IPS-20b (cell line): ENCODE measurements around the gene SGO1.

Experiments used
- H3K27ac ChIP-seq: one replicate; pipeline ENCODE4 v1.5.1; 2013; ENCODE audit warnings: low read length
- H3K27me3 ChIP-seq: 2 replicates; pipeline ENCODE4 v1.6.1; 2013; ENCODE audit warnings: mild to moderate bottlenecking, low read length, inconsistent platforms; ENCODE audit not compliant: insufficient read depth
- H3K36me3 ChIP-seq: 2 replicates; pipeline ENCODE4 v1.6.1; 2013; ENCODE audit warnings: low read depth, mild to moderate bottlenecking, inconsistent platforms, low read length, moderate library complexity; ENCODE audit not compliant: insufficient read depth
- H3K4me1 ChIP-seq: 2 replicates; pipeline ENCODE4 v1.6.1; 2013; ENCODE audit warnings: mild to moderate bottlenecking, control low read depth, inconsistent platforms, low read length, moderate library complexity; ENCODE audit not compliant: insufficient read depth
- H3K4me3 ChIP-seq: 2 replicates; pipeline ENCODE4 v1.5.1; 2013; ENCODE audit warnings: mild to moderate bottlenecking, low read length, inconsistent platforms
- H3K9ac ChIP-seq: 2 replicates; pipeline ENCODE4 v1.6.1; 2013; ENCODE audit warnings: low read depth, mild to moderate bottlenecking, inconsistent platforms, low read length, moderate library complexity
- H3K9me3 ChIP-seq: 2 replicates; pipeline ENCODE4 v1.6.1; 2013; ENCODE audit warnings: mild to moderate bottlenecking, low read depth, low read length, inconsistent platforms; ENCODE audit not compliant: insufficient read depth

The SGO1 gene

DNA sequence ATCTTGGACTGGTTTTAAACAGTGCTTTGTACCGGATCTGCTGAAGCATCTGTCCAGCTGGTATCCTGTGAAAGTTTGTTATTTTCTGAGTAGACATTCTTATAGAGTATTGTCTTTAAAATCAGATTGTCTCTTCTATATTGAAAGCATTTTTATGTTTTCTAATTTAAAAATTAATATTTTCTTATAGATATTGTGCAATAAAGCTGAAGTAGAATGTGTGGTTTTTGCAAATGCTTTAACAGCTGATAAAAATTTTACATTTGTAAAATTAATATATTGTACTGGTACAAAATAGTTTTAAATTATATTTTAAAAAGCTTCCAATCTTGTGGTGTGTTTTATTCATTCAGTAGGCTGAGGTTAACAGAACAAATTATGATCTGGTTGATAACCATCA, 31.9 kb downstream of the SGO1 start:
- H3K4me3 ChIP-seq, result no peak overlapping the region
- H3K36me3 ChIP-seq, result peaks cover 26% of the 10 kb centered on the region

DNA sequence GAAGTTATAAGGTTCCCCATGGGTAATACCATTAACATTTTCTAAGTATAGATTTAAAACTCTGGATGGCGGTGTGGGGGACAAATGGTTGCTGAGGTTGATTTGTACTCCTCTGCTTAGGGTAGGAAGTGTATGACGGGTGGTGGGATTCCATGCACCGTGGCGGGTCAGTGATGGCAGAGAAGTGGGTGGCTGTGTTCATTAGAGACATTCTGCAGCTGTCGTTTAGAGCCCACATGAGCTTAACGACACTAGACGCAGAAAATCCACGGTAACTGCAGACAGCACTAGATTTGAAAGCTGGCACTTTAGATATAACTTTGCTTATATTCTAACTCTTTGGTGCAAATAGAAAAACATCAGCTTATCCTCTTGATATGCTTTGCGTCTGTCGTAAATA, 37.5 kb downstream of the SGO1 start:
- Histone ChIP-seq H3K27me3 (no peaks in the 10 kb centered on the region), H3K4me3 (no peak overlapping the region), H3K4me1 (no peaks in the 10 kb centered on the region), H3K27ac (no peak overlapping the region), H3K36me3 (no peaks in the 10 kb centered on the region; the same call in 1 of the 2 replicates), H3K9ac (no peak overlapping the region), H3K9me3 (no peaks in the 10 kb centered on the region)

More for the DNA sequence above, 31.9 kb downstream of the SGO1 start:
- H3K4me1 ChIP-seq, result no peaks in the 10 kb centered on the region
- H3K27ac ChIP-seq, result no peak overlapping the region
- no peak overlapping the region for H3K9ac ChIP-seq
- no peaks in the 10 kb centered on the region for H3K27me3 ChIP-seq
- no peaks in the 10 kb centered on the region for H3K9me3 ChIP-seq

DNA sequence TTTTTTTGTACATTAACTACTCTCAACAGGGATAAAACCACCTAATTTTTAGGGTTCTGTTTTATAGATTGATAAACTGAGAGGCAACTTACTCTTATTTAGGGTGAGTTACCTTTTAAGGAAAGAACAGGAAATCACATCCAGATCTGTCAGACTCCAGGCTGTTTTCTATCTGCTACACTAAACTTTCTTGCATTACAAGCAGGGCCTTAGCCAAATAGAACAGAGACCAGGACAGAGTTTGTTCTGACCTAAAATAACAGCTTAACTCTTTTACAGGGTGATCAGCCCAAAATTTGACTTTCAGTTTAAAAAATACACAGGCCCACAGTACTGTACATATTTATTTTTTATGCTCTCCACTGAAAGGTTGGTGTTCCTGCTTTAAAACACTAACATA, 38.6 kb downstream of the SGO1 start:
- no peaks in the 10 kb centered on the region for H3K9me3 ChIP-seq
- H3K9ac ChIP-seq, result no peak overlapping the region
- H3K4me3 ChIP-seq, result no peak overlapping the region
- H3K27me3 ChIP-seq, result no peaks in the 10 kb centered on the region
- H3K27ac ChIP-seq, result no peak overlapping the region
- no peaks in the 10 kb centered on the region for H3K4me1 ChIP-seq
- no peaks in the 10 kb centered on the region for H3K36me3 ChIP-seq

DNA sequence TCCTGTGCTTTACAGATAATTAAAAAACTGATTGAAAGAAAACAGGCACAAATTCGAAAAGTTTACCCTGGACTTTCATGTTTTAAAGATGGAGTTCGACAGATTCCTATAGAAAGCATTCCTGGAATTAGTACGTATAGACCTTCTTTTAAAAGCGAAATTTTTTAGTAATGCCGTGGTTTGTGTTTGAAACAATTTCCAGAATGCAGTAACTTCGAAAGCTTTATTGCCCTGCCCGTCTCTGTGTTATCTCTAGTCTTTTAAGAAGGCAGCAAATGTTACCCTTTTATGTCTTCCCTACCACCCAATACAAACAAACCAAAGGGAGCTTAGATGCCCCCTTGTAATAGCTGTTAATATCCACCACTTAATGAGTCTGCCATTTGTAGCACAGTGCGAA, 39.7 kb downstream of the SGO1 start:
- no peak overlapping the region for H3K27ac ChIP-seq

DNA sequence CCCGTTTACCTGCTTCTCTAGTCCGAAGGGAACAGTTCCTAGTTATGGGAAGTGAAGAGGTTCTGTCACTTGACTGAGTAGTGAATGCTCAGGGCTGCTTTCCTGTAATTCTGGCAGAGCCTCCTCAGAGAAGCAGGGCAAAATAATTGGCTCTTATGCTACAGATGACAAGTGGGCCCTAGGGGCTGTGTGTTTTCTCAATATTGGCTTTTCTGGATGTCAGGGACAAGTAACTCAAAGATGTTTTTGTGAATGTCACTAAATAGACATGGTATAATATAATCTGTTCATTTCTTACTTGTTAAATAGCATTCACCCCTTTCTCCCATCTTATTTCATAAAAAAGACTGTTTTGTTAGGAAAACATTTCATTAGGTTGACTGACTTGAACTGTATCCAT, 40.1 kb downstream of the SGO1 start:
- Histone ChIP-seq H3K27ac (no peak overlapping the region), H3K27me3 (no peaks in the 10 kb centered on the region), H3K9me3 (no peaks in the 10 kb centered on the region), H3K4me3 (no peak overlapping the region), H3K9ac (no peak overlapping the region), H3K36me3 (no peaks in the 10 kb centered on the region), H3K4me1 (peaks cover 14% of the 10 kb centered on the region; the same call in 1 of the 2 replicates)

More for the DNA sequence above, 39.7 kb downstream of the SGO1 start:
- Histone ChIP-seq H3K9ac (no peak overlapping the region), H3K4me3 (no peak overlapping the region), H3K27me3 (no peaks in the 10 kb centered on the region), H3K36me3 (no peaks in the 10 kb centered on the region), H3K9me3 (no peaks in the 10 kb centered on the region), H3K4me1 (peaks cover 10% of the 10 kb centered on the region; the same call in 1 of the 2 replicates)

DNA sequence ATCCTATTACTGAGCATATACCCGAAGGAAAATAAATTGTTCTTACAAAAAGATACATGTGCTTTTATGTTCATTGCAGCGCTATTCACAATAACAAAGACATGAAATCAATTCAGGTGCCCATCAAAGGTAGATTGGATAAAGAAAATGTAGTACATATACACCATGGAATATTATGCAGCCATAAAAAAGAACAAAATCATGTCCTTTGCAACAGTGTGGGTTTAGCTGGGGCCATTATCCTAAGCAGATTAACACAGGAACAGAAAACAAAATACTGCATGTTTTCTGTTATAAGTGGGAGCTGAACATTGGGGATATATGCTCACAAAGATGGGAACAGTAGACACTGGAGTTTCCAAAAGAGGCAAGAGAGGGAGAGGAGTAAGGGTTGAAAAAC, 42.5 kb downstream of the SGO1 start:
- no peaks in the 10 kb centered on the region for H3K36me3 ChIP-seq
- H3K4me1 ChIP-seq, result peaks cover 14% of the 10 kb centered on the region; the same call in 1 of the 2 replicates
- H3K9ac ChIP-seq, result no peak overlapping the region
- H3K27me3 ChIP-seq, result no peaks in the 10 kb centered on the region
- H3K9me3 ChIP-seq, result no peaks in the 10 kb centered on the region
- H3K27ac ChIP-seq, result no peak overlapping the region
- no peak overlapping the region for H3K4me3 ChIP-seq

DNA sequence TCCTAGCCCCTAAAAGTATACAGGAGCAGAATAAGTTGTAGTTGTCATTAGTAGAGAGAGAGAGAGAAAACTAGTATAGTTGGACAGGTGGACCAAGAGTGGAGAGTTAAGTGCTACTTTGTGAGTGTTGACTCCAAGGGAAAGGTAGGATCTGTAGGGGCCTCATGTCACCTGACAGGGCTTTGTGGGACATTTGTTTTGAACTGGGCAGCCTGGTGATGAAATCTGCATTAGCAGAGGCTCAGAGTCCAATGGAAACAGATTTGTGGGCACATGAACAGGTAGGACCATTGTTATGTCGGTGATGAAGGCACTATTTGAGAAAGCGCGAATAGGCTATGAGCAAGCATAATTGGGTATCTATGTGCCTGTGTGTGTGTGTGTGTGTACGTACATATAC, 43.5 kb downstream of the SGO1 start:
- H3K9me3 ChIP-seq, result no peaks in the 10 kb centered on the region
- no peak overlapping the region for H3K4me3 ChIP-seq
- no peaks in the 10 kb centered on the region for H3K36me3 ChIP-seq
- no peaks in the 10 kb centered on the region for H3K27me3 ChIP-seq
- no peak overlapping the region for H3K27ac ChIP-seq
- H3K9ac ChIP-seq, result no peak overlapping the region
- H3K4me1 ChIP-seq, result peaks cover 14% of the 10 kb centered on the region; the same call in 1 of the 2 replicates

DNA sequence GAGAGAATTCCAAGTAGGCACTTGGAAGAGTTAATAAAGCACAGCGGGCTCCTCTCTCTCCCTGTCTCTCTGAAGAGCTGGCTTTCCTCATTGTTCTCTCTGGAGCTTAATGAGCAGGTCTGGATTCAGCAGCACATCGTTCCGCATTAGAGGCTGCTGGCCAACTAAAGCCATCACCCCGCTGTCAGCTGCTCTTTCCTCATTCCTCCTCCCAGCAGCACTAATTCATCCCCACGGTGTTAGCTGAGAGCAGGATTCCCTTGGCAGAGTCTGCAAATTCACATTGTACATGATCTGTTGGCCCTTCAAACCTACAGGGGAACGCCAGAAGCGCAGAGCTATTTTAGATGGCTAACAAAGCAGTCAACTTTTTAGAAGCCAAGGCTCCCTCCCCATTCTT, 44.2 kb downstream of the SGO1 start:
- Histone ChIP-seq H3K27me3 (no peaks in the 10 kb centered on the region), H3K9me3 (no peaks in the 10 kb centered on the region), H3K4me1 (peaks cover 14% of the 10 kb centered on the region; the same call in 1 of the 2 replicates), H3K9ac (peak overlapping the region; percentile 23; the same call in 1 of the 2 replicates), H3K4me3 (0 out of 2 replicates have a peak overlapping the region, but pooled peaks have one; percentile 16), H3K27ac (no peak overlapping the region), H3K36me3 (no peaks in the 10 kb centered on the region)

DNA sequence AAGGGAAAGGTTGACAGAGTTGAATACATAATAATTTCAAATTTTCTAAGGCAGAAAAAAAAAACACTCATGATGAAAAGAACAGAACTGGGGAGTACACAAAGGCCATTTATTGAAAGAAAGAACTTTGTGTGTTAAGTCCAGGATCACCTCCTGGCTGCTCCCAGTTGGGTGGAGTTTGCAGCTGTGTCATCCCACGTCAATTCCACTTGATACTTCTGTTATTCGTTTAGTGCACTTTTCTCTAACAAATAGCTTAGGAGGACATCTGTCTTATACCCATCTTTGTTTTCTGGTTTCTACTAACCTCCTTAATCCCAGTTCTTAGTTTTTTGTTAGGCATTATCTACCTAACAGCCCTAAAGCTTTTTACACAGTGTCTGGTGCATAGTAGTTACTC, 44.7 kb downstream of the SGO1 start:
- H3K4me3 ChIP-seq, result no peak overlapping the region
- no peaks in the 10 kb centered on the region for H3K9me3 ChIP-seq
- no peaks in the 10 kb centered on the region for H3K27me3 ChIP-seq
- H3K9ac ChIP-seq, result peak overlapping the region; percentile 23; the same call in 1 of the 2 replicates
- H3K4me1 ChIP-seq, result peaks cover 14% of the 10 kb centered on the region; the same call in 1 of the 2 replicates
- no peaks in the 10 kb centered on the region for H3K36me3 ChIP-seq
- H3K27ac ChIP-seq, result no peak overlapping the region

DNA sequence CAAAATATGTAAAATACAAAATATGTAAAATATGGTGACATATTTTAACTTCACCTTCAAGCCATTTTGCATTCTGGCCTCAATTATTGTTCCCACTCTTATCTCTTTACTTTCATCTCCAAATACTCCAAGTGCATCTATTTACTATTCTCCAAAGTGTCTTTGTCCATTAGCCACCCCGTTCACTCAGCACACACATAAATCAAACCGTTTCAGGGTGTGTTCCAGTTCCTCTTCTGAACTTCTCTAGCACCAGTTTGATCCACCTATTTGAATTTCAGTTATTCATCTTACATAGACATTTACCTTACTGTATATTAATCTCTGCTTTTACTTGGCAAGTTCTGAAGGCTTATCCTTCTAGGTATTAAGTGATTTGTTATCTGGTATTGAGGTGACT, 45.1 kb downstream of the SGO1 start:
- Histone ChIP-seq H3K9ac (no peak overlapping the region), H3K4me3 (no peak overlapping the region), H3K4me1 (peaks cover 14% of the 10 kb centered on the region; the same call in 1 of the 2 replicates), H3K27ac (no peak overlapping the region), H3K27me3 (no peaks in the 10 kb centered on the region), H3K36me3 (no peaks in the 10 kb centered on the region), H3K9me3 (no peaks in the 10 kb centered on the region)

DNA sequence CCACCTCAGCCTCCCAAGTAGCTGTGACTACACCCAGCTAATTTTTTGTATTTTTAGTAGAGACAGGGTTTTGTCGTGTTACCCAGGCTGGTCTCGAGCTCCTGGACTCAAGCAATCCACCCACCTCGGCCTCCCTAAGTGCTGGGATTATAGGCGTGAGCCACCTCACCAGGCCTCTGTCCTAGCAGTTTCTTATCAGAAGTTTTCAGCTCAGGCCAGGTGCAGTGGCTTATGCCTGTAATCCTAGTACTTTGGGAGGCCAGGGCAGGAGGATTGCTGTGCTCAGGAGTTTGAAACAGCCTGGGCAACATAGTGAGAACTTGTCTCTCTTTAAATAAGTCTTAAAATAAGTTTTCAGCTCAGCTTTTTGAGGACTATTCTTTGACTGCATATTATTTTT, 48.4 kb downstream of the SGO1 start:
- no peaks in the 10 kb centered on the region for H3K27me3 ChIP-seq
- no peak overlapping the region for H3K9ac ChIP-seq
- H3K27ac ChIP-seq, result no peak overlapping the region
- peaks cover 14% of the 10 kb centered on the region; the same call in 1 of the 2 replicates for H3K4me1 ChIP-seq
- H3K36me3 ChIP-seq, result no peaks in the 10 kb centered on the region
- no peak overlapping the region for H3K4me3 ChIP-seq
- no peaks in the 10 kb centered on the region for H3K9me3 ChIP-seq

DNA sequence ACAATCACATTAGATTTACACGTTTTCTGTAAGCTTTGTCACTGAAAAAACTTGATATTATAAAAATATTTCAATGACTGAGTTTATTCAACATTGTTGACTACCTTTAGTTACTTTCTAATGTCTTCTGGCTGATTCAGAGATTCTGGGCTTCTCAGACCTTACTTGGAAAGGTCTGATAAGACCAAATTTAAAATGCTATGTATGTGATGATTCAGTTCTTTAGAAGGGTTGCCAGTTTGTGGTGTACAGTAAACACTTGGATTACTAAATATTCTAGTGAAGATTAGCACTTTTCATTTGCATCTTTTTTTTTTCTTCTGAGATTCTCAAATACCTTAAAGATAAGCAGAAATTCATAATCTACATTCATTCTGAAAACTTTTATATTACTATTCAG, 49.8 kb downstream of the SGO1 start:
- Histone ChIP-seq H3K27me3 (no peaks in the 10 kb centered on the region), H3K36me3 (no peaks in the 10 kb centered on the region), H3K4me3 (no peak overlapping the region), H3K9ac (no peak overlapping the region), H3K27ac (no peak overlapping the region), H3K4me1 (peaks cover 3% of the 10 kb centered on the region; the same call in 1 of the 2 replicates), H3K9me3 (no peaks in the 10 kb centered on the region)
